ENCODE data around the gene TIAM2. TPM values are rescaled to one million over a fixed set of nuclear protein-coding genes. Genes with fewer than 3 reads are reported as not detected.

Gene TIAM2
- total and polyA plus RNA-seq, 9 of the 15 experiments (the other 6 are each of a cell fraction or from before 2014, with no cell fraction given), result 0.73 to 6.5 (median 4.3) TPM

DNA sequence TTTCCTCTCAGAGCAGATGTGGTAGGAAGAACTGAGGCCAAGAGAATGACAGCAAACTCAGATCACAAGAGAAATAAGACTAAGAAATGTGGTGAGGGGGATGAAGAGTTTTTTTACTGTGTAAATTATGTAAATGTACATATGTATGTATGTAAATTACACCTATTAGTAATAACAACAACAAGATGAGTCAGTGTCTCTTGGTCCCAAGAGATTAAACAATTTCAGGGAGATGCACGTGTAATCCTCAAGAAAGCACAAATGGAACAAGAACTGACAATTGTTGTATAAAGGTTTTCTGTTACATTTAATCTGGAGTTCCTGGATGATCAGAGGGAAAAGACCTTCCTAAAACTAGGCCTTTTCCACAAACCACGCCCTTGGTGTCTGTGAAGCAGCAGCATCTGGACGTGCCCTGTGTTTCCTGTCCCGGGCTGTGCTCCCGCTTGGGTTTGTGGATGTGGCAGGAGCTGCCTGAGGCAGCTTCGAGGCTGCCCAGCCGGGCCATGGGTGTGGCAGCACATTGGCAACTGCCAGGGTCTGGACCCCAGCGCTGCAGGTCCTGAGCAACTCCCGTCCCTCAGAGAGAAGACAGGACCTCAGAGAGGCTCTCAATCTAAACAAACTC, 269.7 kb downstream of the TIAM2 start:
- intact Hi-C loops (cut with micrococcal nuclease), result no loop called here
- Histone ChIP-seq H3K9ac (ENCODE audit: insufficient read depth in 1 of 2, low read depth in 2 of 2, low read length in 2 of 2) (no peak overlapping the region), H3K36me3 (ENCODE audit: control insufficient read depth, insufficient read depth, low read length) (peaks cover 66% of the 10 kb centered on the region)

GRCh38 chr6:155265843-155266535, 270.9 kb downstream of the TIAM2 start:
- H4K20me1 ChIP-seq (replicated peaks; ENCODE audit: control insufficient read depth, insufficient read depth, low read length), result no peaks in the 10 kb centered on the region
- TF ChIP-seq, protein P1, sequence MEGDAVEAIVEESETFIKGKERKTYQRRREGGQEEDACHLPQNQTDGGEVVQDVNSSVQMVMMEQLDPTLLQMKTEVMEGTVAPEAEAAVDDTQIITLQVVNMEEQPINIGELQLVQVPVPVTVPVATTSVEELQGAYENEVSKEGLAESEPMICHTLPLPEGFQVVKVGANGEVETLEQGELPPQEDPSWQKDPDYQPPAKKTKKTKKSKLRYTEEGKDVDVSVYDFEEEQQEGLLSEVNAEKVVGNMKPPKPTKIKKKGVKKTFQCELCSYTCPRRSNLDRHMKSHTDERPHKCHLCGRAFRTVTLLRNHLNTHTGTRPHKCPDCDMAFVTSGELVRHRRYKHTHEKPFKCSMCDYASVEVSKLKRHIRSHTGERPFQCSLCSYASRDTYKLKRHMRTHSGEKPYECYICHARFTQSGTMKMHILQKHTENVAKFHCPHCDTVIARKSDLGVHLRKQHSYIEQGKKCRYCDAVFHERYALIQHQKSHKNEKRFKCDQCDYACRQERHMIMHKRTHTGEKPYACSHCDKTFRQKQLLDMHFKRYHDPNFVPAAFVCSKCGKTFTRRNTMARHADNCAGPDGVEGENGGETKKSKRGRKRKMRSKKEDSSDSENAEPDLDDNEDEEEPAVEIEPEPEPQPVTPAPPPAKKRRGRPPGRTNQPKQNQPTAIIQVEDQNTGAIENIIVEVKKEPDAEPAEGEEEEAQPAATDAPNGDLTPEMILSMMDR (IDR thresholded peaks at IDR 0.05 in 2 of 3, conservative IDR thresholded peaks at IDR 0.05 in 1 of 3; ENCODE audit: insufficient read depth in 2 of 3, low read depth in 1 of 3, low read length in 3 of 3), result 0 out of 6 replicates have a peak, but pooled peaks of 1 of the 3 experiments have one; percentile 7
- TF ChIP-seq ZNF134 (CRISPR knock-in tag; conservative IDR thresholded peaks at IDR 0.05) (peak; percentile 81), KAT7 (CRISPR knock-in tag; IDR thresholded peaks at IDR 0.05; ENCODE audit: borderline replicate concordance) (no peak)
- no peak overlapping the region for H3K4me2 ChIP-seq (ENCODE audit: insufficient read depth, low read length)
- no peaks in the 10 kb centered on the region for H3K27me3 ChIP-seq (ENCODE audit: control insufficient read depth in 2 of 2, insufficient read depth in 2 of 2, low read length in 2 of 2)
- no TSS peak for BruUV-seq (replicated peaks)
- peaks cover 65% of the 10 kb centered on the region for H3K36me3 ChIP-seq (ENCODE audit: control insufficient read depth, insufficient read depth, low read length)
- H3K27ac ChIP-seq (ENCODE audit: extremely low read depth, low read depth, low read length), result no peak overlapping the region
- 97% methylated on average over 4 of the region's 4 CpGs for WGBS (ENCODE audit: insufficient coverage, low coverage, missing lambda C conversion rate)
- intact Hi-C loops (cut with micrococcal nuclease) (no loop called here), in situ Hi-C loops (cut with MboI) (no loop called here)
- peaks cover 10% of the 10 kb centered on the region for H3K9me1 ChIP-seq (ENCODE audit: control insufficient read depth, insufficient read depth, low read length)
- ChIA-PET CTCF (ENCODE audit: low intra/inter-chr PET ratio) (interaction anchor here (0.9 kb wide), 1 partner anchor 61 kb away, joined by 4 read pairs; no protein-coding TSS in a partner anchor), POLR2A (no interaction called here)
- H3K79me2 ChIP-seq (ENCODE audit: control insufficient read depth, insufficient read depth, low read length), result no peaks in the 10 kb centered on the region; the same call in 2 of the 3 replicates
- no peak overlapping the region for H2AFZ ChIP-seq (ENCODE audit: low read depth, low read length)
- H3K9me3 ChIP-seq (replicated peaks; ENCODE audit: control insufficient read depth, insufficient read depth, low read depth, low read length), result no peaks in the 10 kb centered on the region
- H3K4me1 ChIP-seq (replicated peaks in 1 of 2; ENCODE audit: control insufficient read depth in 2 of 2, insufficient read depth in 2 of 2, low read length in 2 of 2), result peaks cover 2 to 3% of the 10 kb centered on the region in 2 experiments; a peak in 1 of 5 replicates
- FAIRE-seq (no peak), DNase-seq (ENCODE audit: extremely low read depth in 1 of 4, low spot score in 3 of 4) (no peak), ATAC-seq (no peak)
- no peak overlapping the region for H3K9ac ChIP-seq (ENCODE audit: insufficient read depth in 1 of 2, low read depth in 2 of 2, low read length in 2 of 2)
- H3K4me3 ChIP-seq, result no peak overlapping the region

More for the DNA sequence above, 269.7 kb downstream of the TIAM2 start:
- Histone ChIP-seq H3K9me3 (replicated peaks; ENCODE audit: control insufficient read depth, insufficient read depth, low read depth, low read length) (no peaks in the 10 kb centered on the region), H3K79me2 (ENCODE audit: control insufficient read depth, insufficient read depth, low read length) (no peaks in the 10 kb centered on the region; the same call in 2 of the 3 replicates), H2AFZ (ENCODE audit: low read depth, low read length) (no peak overlapping the region), H3K4me2 (ENCODE audit: insufficient read depth, low read length) (no peak overlapping the region), H3K27ac (ENCODE audit: extremely low read depth, low read depth, low read length) (no peak overlapping the region), H3K4me1 (replicated peaks in 1 of 2; ENCODE audit: control insufficient read depth in 2 of 2, insufficient read depth in 2 of 2, low read length in 2 of 2) (peaks cover 2 to 3% of the 10 kb centered on the region in 2 experiments; a peak in 1 of 5 replicates), H4K20me1 (replicated peaks; ENCODE audit: control insufficient read depth, insufficient read depth, low read length) (no peaks in the 10 kb centered on the region), H3K4me3 (no peak overlapping the region), H3K9me1 (ENCODE audit: control insufficient read depth, insufficient read depth, low read length) (peaks cover 10% of the 10 kb centered on the region), H3K27me3 (ENCODE audit: control insufficient read depth in 2 of 2, insufficient read depth in 2 of 2, low read length in 2 of 2) (no peaks in the 10 kb centered on the region)
- WGBS (ENCODE audit: insufficient coverage, low coverage, missing lambda C conversion rate), result 95% methylated on average over 9 of the region's 9 CpGs
- CTCF ChIA-PET (ENCODE audit: low intra/inter-chr PET ratio), result no interaction called here
- ATAC-seq (no peak), FAIRE-seq (no peak), DNase-seq (ENCODE audit: extremely low read depth in 1 of 4, low spot score in 3 of 4) (no peak)
- in situ Hi-C loops (cut with MboI), result no loop called here
- BruUV-seq (replicated peaks), result no TSS peak
- POLR2A ChIA-PET, result no interaction called here
- no peak for TF ChIP-seq EP400 (IDR thresholded peaks at IDR 0.05)

All from K562 (cell line).